GM12891 (cell line): ENCODE data around the gene ZNF79.

Experiments used
- SPI1 ChIP-seq: IDR thresholded peaks from 2 replicates; pipeline ENCODE4 v1.6.1; 2011; ENCODE audit warnings: low read depth, low read length, control low read depth
- TAF1 ChIP-seq: IDR thresholded peaks from 2 replicates; pipeline ENCODE4 v1.6.1; 2011; ENCODE audit warnings: low read depth, low read length, control low read depth

DNA sequence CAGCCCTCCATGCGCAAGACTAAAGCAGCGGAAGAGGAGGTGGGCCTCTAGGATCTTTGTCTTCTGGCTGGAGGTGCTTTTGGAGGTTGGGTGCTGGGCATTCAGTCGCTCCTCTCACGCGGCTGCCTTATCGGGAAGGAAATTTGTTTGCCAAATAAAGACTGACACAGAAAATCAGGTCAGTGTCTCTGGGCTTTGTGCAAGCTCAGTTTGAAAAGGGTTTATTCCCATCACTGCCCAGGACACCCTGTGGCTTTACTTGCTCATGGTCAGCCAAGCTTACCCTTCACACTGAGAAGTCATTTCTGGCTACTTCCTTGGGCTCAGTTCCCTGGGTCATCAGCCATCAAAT lies 16.7 kb upstream of the ZNF79 start:
- no peak for TF ChIP-seq SPI1
- no peak for TF ChIP-seq TAF1
